ENCODE measurements around the gene ALOX12. TPM values are rescaled to one million over a fixed set of nuclear protein-coding genes. Genes with fewer than 3 reads are reported as not detected.
"Not testable (repeated sequence)": the region's sequence is repeated elsewhere in the genome, so short reads cannot be mapped to it uniquely, and the experiment has no call there.

Gene ALOX12
- total RNA-seq, 1 donor from 2014 or later: 0.98 TPM

DNA sequence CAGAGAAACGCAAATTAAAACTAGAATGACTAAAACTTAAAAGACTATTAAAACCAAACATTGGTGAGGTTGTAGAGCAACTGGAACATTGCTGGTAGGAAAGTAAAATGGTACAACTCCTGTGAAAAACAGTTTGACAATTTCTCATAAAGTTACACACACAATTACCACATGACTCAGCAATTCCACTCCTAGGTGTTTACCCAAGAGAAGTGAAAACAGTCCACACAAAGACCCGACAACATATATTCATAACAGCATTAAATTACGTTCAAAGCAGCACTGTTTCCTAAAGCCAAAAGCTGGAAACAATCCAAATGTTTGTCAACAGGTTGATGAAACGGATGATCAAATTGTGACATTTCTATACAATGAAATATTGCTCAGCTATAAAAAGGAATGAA is 26.5 kb upstream of the ALOX12 start:
- H3K4me3 ChIP-seq (ENCODE audit: low read depth, low read length): no peak overlapping the region
- no peak for DNase-seq (ENCODE audit: low read depth)
- TF ChIP-seq, protein P1, sequence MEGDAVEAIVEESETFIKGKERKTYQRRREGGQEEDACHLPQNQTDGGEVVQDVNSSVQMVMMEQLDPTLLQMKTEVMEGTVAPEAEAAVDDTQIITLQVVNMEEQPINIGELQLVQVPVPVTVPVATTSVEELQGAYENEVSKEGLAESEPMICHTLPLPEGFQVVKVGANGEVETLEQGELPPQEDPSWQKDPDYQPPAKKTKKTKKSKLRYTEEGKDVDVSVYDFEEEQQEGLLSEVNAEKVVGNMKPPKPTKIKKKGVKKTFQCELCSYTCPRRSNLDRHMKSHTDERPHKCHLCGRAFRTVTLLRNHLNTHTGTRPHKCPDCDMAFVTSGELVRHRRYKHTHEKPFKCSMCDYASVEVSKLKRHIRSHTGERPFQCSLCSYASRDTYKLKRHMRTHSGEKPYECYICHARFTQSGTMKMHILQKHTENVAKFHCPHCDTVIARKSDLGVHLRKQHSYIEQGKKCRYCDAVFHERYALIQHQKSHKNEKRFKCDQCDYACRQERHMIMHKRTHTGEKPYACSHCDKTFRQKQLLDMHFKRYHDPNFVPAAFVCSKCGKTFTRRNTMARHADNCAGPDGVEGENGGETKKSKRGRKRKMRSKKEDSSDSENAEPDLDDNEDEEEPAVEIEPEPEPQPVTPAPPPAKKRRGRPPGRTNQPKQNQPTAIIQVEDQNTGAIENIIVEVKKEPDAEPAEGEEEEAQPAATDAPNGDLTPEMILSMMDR (conservative IDR thresholded peaks at IDR 0.05; ENCODE audit: low read depth, low read length): no peak

GRCh38 chr17:6970992-6971391 is 24.9 kb upstream of the ALOX12 start:
- H3K4me3 ChIP-seq (ENCODE audit: low read depth, low read length): no peak overlapping the region
- DNase-seq (ENCODE audit: low read depth): no peak
- TF ChIP-seq, protein P1 (conservative IDR thresholded peaks at IDR 0.05; ENCODE audit: low read depth, low read length): no peak

DNA sequence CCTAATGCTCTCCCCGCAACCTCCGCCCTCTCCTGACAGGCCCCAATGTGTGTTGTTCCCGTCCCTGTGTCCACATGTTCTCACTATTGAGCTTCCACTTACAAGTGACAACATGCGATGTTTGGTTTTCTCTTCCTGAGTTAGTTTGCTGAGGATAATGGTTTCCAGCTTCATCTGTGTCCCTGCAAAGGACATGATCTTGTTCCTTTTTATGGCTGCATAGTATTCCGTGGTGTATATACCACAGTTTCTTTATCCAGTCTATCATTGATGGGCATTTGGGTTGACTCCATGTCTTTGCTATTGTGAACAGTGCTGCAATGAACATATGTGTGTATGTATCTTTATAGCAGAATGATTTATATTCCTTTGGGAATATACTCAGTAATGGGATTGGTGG is 16.4 kb upstream of the ALOX12 start:
- DNase-seq (ENCODE audit: low read depth); H3K4me3 ChIP-seq (ENCODE audit: low read depth, low read length): not testable (repeated sequence)

- no peak overlapping the region for H3K4me3 ChIP-seq (ENCODE audit: low read depth, low read length)
- TF ChIP-seq, protein P1 (conservative IDR thresholded peaks at IDR 0.05; ENCODE audit: low read depth, low read length): no peak
- no peak for DNase-seq (ENCODE audit: low read depth)
These were observed 14.4 kb upstream of the ALOX12 start for GRCh38 chr17:6981426-6981825.

DNA sequence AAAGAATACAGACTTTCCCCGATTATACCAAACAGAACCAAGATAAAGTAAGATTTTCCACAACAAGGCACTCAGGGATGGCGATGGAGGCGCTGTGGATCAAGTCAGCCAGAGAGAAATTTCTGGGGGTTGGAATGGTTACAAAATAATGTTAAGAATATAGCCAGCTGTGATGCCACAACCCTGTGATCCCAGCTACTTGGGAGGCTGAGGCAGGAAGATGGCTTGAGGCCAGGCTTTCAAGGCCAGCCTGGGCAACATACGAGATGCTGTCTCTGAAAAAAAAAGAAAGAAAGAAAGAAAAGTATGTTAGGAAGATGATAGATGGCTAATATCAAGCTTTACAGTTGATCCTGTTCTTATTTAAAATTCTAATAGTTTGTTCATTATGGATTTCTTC is 10.6 kb upstream of the ALOX12 start:
- TF ChIP-seq, protein P1 (conservative IDR thresholded peaks at IDR 0.05; ENCODE audit: low read depth, low read length): no peak
- no peak for DNase-seq (ENCODE audit: low read depth)

DNA sequence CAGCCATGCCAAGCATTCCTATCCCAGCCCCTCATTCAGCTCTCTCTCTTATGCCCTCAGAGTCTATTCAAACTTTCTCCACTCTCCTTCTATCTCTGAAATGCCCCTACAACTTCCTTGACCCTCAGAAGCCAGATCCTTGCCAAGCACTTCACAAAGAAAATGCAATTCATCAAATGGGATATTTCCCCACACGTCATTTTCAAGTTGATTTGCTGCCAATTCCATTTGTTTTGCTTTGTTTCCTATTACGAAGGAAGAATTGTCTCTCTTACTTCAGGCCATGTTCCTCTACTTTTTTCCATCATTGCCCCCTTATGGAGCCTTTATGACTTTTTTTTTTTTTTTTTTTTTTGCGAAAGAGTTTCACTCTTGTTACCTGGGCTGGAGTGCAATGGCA is 9.2 kb upstream of the ALOX12 start:
- H3K4me3 ChIP-seq (ENCODE audit: low read depth, low read length): no peak overlapping the region
- no peak for DNase-seq (ENCODE audit: low read depth)
- TF ChIP-seq, protein P1 (conservative IDR thresholded peaks at IDR 0.05; ENCODE audit: low read depth, low read length): no peak

More for the DNA sequence above, 10.6 kb upstream of the ALOX12 start:
- H3K4me3 ChIP-seq (ENCODE audit: low read depth, low read length): no peak overlapping the region

DNA sequence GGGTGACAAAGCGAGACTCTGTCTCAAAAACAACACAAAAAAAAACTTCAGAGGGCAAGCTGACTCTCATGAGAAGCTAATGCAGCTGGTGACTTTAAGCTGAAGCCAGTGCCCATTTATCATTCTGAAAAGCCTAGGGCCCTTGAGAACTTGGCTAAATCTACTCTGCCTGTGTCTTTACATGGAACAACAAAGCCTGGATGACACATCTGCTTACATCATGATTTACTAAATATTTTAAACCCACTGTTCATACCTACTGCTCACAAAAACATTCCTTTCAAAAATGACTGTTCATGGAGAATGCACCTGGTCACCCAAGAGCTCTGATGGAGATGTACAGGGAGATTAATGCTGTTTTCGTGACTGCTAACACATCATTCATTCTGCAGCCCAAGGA is 6.1 kb upstream of the ALOX12 start:
- TF ChIP-seq, protein P1 (conservative IDR thresholded peaks at IDR 0.05; ENCODE audit: low read depth, low read length): no peak
- DNase-seq (ENCODE audit: low read depth): no peak
- no peak overlapping the region for H3K4me3 ChIP-seq (ENCODE audit: low read depth, low read length)

DNA sequence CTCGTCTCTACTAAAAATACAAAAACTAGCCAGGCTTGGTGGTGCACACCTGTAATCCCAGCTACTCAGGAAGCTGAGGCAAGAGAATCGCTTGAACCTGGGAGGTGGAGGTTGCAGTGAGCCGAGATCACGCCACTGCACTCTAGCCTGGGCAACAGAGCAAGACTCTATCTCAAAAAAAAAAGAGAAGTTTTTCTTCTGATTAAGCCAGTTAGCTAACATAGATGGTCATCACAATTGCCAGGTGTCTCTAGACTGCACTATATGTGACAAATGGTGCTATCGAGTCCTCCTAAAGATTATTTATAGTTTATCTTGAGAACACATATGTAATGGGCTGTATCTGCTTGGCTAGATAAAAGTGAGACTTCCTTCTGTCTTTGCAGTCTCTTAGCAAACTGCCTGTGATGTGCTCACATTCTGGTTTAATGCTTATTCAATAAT is 2.2 kb upstream of the ALOX12 start:
- not testable (repeated sequence) for DNase-seq (ENCODE audit: low read depth)

More for the DNA sequence above, 2.2 kb upstream of the ALOX12 start:
- not testable (repeated sequence) for H3K4me3 ChIP-seq (ENCODE audit: low read depth, low read length)

Data from epithelial cell of proximal tubule (primary cell).